Testis (tissue), 3 donors: ENCODE data around the gene TAF11. TPM values are rescaled to one million over a fixed set of nuclear protein-coding genes. Genes with fewer than 3 reads are reported as not detected.
"Not testable (repeated sequence)": the region's sequence is repeated elsewhere in the genome, so short reads cannot be mapped to it uniquely, and the experiment has no call there.

Experiments used
- DNase-seq: peaks from one replicate; pipeline ENCODE4 v3.0.0-alpha.2; 2019
- H3K27ac ChIP-seq, 2 donors: fragments of 200-600 bp; sonication (generic); one replicate each; pipeline ENCODE4 v1.5.1; 2019
- H3K27me3 ChIP-seq: fragments of 200-600 bp; sonication (generic); one replicate; pipeline ENCODE4 v1.5.1; 2019
- H3K36me3 ChIP-seq: fragments of 200-600 bp; sonication (generic); one replicate; pipeline ENCODE4 v1.5.1; 2017; ENCODE audit warnings: low read depth; ENCODE audit errors: missing control alignments
- H3K4me1 ChIP-seq: fragments of 200-600 bp; sonication (generic); one replicate; pipeline ENCODE4 v1.5.1; 2019
- H3K4me3 ChIP-seq, 2 donors: fragments of 200-600 bp; sonication (generic); one replicate each; pipeline ENCODE4 v1.5.1; 2017 to 2019
- H3K9me3 ChIP-seq: fragments of 200-600 bp; sonication (generic); one replicate; pipeline ENCODE4 v1.5.1; 2017
- CTCF ChIP-seq, 3 experiments: fragments of 450-650 bp in 2 of 3; fragments of 200-600 bp in 1 of 3; sonication (generic) in 1 of 3; IDR thresholded peaks; one replicate each; pipeline ENCODE4 v1.5.1; 2016 to 2019; ENCODE audit warnings: antibody characterized with exemption in 3 of 3, mild to moderate bottlenecking in 2 of 3, moderate library complexity in 1 of 3
- POLR2A ChIP-seq: fragments of 450-650 bp; IDR thresholded peaks from one replicate; pipeline ENCODE4 v1.6.1; 2017; ENCODE audit warnings: antibody characterized with exemption, mild to moderate bottlenecking, moderate library complexity
- WGBS, 2 donors: methylation state at CpG; one replicate each; pipeline ENCODE4 v1.1.5; 2018; 5-methylcytosine and 5-hydroxymethylcytosine counted together
- intact Hi-C: fragments of 100-400 bp; cut with DNase I; formaldehyde crosslinking; loops from one replicate; pipeline ENCODE4 v1.15.1; 2023; ENCODE audit warnings: low total_unique reads
- polyA plus RNA-seq: library from polyadenylated mRNA; stranded (reverse); fragments of 350-450 nt; fragmentation: Illumina TruSeq; extraction: RNeasy Lipid Tissue Mini Kit (QIAGEN cat#74804); gene quantifications from one replicate; pipeline ENCODE4 v1.2.3, GENCODE V29; 2014; ENCODE audit warnings: low read depth, low replicate concordance; ENCODE audit not compliant: insufficient read depth
- total RNA-seq, 2 donors: library from RNA; depleted of rRNA; stranded (reverse); fragments of >200 nt; gene quantifications; one replicate each; pipeline ENCODE4 v1.2.3, GENCODE V29; 2016

The TAF11 gene
- total and polyA plus RNA-seq, 3 donors from 2014 or later: 52.2 to 69.7 (median 65.9) TPM

DNA sequence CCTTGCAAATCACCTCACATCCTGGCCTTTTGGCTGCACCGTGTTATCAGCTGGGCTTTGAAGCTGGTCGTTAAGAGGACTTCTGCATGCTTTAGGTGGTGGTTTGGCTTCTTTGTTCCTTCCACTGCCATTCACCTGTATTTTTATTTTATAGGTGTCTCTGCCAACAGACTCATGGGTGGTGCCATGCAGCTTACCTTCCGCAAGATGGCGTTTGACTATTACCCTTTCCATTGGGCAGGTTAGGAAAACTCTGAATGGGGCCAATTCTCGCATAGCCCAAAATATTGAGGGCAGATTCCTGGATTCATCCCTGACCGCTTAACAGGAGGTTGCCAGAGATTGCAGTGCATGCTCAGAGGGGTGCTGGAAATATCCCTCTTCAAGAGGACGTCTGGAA lies 32.4 kb downstream of the TAF11 start:
- Histone ChIP-seq H3K4me1 (no peaks in the 10 kb centered on the region), H3K27ac (no peak overlapping the region), H3K27me3 (no peaks in the 10 kb centered on the region), H3K9me3 (no peaks in the 10 kb centered on the region), H3K36me3 (no peaks in the 10 kb centered on the region), H3K4me3 (no peak overlapping the region)
- no peak for TF ChIP-seq CTCF (IDR thresholded peaks at IDR 0.05)
- no peak for DNase-seq
- intact Hi-C loops: no loop called here
- WGBS, 2 donors: 87 to 90% methylated on average over 7 of the region's 7 CpGs

GRCh38 chr6:34852406-34853085 lies 35.3 kb downstream of the TAF11 start:
- no peaks in the 10 kb centered on the region for H3K27me3 ChIP-seq
- no peak overlapping the region for H3K4me3 ChIP-seq
- WGBS, 2 donors: 90 to 97% methylated on average over 4 of the region's 4 CpGs
- no peaks in the 10 kb centered on the region for H3K36me3 ChIP-seq
- intact Hi-C loops: no loop called here
- no peaks in the 10 kb centered on the region for H3K9me3 ChIP-seq
- TF ChIP-seq CTCF (IDR thresholded peaks at IDR 0.05) (no peak), POLR2A (no peak)
- H3K27ac ChIP-seq: no peak overlapping the region
- DNase-seq: no peak
- no peaks in the 10 kb centered on the region for H3K4me1 ChIP-seq

DNA sequence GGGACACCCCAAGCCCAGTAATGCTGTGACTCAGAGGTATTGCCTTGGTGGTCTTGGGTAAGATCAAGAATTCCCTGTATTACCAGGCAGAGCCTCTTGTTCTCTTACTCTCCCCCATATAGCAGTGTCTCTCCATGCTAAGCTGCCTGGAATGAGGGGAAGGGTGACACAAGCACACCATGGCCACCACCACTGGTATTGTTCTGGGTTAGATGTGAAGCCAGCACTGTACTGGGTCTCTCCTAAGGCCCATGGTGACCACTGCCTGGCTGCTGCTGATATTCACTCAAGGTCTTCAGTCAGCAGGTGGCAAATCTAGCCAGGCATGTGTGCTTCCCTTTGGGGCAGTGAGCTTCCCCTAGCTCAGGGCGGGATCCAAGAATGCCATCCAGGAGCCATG lies 36.5 kb downstream of the TAF11 start:
- Histone ChIP-seq H3K9me3 (no peaks in the 10 kb centered on the region), H3K27ac (no peak overlapping the region), H3K27me3 (no peaks in the 10 kb centered on the region), H3K4me1 (no peaks in the 10 kb centered on the region), H3K4me3 (no peak overlapping the region), H3K36me3 (no peaks in the 10 kb centered on the region)
- 100% methylated on average over 1 of the region's 1 CpG for WGBS, 2 donors
- intact Hi-C loops: no loop called here
- no peak for DNase-seq
- TF ChIP-seq CTCF (IDR thresholded peaks at IDR 0.05): no peak

DNA sequence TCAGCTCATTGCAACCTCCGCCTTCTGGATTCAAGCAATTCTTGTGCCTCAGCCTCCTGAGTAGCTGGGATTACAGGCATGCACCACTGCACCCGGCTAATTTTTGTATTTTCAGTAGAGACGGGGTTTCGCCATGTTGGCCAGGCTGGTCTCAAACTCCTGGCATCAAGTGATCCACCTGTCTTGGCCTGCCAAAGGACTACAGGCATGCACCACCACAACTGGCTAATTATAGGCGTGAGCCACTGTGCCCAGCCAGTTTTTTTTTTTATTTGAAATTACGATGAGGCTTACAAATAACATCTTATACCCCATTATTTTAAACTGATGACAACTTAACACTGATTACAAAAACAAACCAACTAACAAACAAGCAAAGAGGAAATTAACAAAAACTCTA lies 38.8 kb downstream of the TAF11 start:
- H3K36me3 ChIP-seq, H3K27me3 ChIP-seq, intact Hi-C loops, H3K9me3 ChIP-seq, H3K4me1 ChIP-seq, H3K4me3 ChIP-seq, H3K27ac ChIP-seq, DNase-seq: not testable (repeated sequence)
- 96 to 98% methylated on average over 6 of the region's 6 CpGs for WGBS, 2 donors

DNA sequence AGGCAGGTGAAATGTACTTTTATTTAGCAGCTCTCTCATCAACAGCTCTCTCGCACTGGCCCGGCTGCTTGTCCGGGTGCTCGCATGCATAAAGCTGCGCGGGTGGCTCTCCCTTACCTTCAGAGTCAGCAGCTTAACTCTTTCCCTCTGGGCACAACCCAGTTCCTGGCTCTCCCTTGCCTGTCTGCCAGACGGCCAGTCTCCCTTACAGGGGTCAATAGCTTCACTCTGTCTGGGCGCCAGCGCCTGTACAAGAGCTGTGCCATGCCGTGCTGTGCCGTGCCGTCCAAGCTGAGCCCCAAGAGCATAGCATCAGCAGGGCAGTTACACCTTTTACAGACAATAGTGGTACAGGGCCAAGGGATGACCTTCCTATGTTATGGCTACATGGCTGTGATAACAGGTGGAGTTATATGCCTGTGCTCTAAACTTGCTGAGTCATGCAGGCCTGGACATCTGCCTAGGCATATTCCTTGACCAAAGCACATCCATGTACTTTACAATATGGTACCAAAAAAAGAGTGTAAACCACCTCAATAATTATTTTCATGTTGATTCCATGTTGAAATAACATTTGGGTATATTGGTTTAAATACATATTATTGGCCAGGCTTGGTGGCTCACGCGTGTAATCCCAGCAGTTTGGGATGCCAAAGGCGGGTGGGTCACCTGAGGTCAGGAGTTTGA lies 48.0 kb downstream of the TAF11 start:
- no peak for TF ChIP-seq POLR2A
- no peak for TF ChIP-seq CTCF (IDR thresholded peaks at IDR 0.05)
- WGBS, 2 donors: 96 to 98% methylated on average over 15 of the region's 15 CpGs
- H3K36me3 ChIP-seq: no peaks in the 10 kb centered on the region

More for the DNA sequence above, 48.0 kb downstream of the TAF11 start:
- no peak overlapping the region for H3K4me3 ChIP-seq
- no peak for DNase-seq
- no peaks in the 10 kb centered on the region for H3K9me3 ChIP-seq
- intact Hi-C loops: no loop called here
- no peaks in the 10 kb centered on the region for H3K4me1 ChIP-seq
- no peaks in the 10 kb centered on the region for H3K27me3 ChIP-seq
- no peak overlapping the region for H3K27ac ChIP-seq
